ENCODE data around the gene SUMO2. TPM values are rescaled to one million over a fixed set of nuclear protein-coding genes. Genes with fewer than 3 reads are reported as not detected.
A peak's percentile ranks its signal among the peaks of the same experiment; 100 is the strongest.

The SUMO2 gene
- total and polyA plus RNA-seq, 9 of the 15 experiments (the other 6 are each of a cell fraction or from before 2014, with no cell fraction given), result 157 to 733 (median 419) TPM

GRCh38 chr17:75205037-75205792, 22.5 kb upstream of the SUMO2 start, which contains the start of gene NUP85 (continued):
- TF ChIP-seq ZNF175 (CRISPR knock-in tag; IDR thresholded peaks at IDR 0.05; ENCODE audit: low read depth) (no peak), MED1 (CRISPR knock-in tag; IDR thresholded peaks at IDR 0.05; ENCODE audit: borderline replicate concordance) (no peak), CBFA2T2 (conservative IDR thresholded peaks at IDR 0.05) (no peak), MTA1 (IDR thresholded peaks at IDR 0.05; ENCODE audit: borderline replicate concordance) (peak; percentile 94), ZBTB40 (IDR thresholded peaks at IDR 0.05) (no peak; the same call in none of the 2 replicates), ZBTB40 (CRISPR knock-in tag; IDR thresholded peaks at IDR 0.05) (no peak), RBM39 (optimal IDR thresholded peaks at IDR 0.05; ENCODE audit: low read depth, low read length) (peak; percentile 39), FOXJ3 (CRISPR knock-in tag; IDR thresholded peaks at IDR 0.05) (no peak), MIER1 (IDR thresholded peaks at IDR 0.05; ENCODE audit: low read depth) (no peak), ZKSCAN3 (CRISPR knock-in tag; IDR thresholded peaks at IDR 0.05) (no peak), RCOR1 (IDR thresholded peaks at IDR 0.05; ENCODE audit: borderline replicate concordance in 1 of 2, low read depth in 2 of 2, low read length in 2 of 2) (no peak; a peak in 1 of 4 replicates), RFX7 (CRISPR knock-in tag; IDR thresholded peaks at IDR 0.05) (no peak), ZKSCAN1 (IDR thresholded peaks at IDR 0.05; ENCODE audit: low read depth, low read length) (0 out of 2 replicates have a peak, but pooled peaks have one; percentile 21), FOSL1 (tag; conservative IDR thresholded peaks at IDR 0.05) (no peak), EP300 (IDR thresholded peaks at IDR 0.05; ENCODE audit: low read length) (no peak; the same call in 1 of the 2 replicates), CBX3 (IDR thresholded peaks at IDR 0.05; ENCODE audit: borderline replicate concordance in 1 of 2, low read length in 2 of 2) (peak in 1 of 2 experiments; percentile 73; a peak in 1 of 3 replicates), SNAPC5 (CRISPR knock-in tag; IDR thresholded peaks at IDR 0.05) (no peak), DMBX1 (CRISPR knock-in tag; IDR thresholded peaks at IDR 0.05; ENCODE audit: borderline replicate concordance) (no peak)
- TF ChIP-seq, protein P1, sequence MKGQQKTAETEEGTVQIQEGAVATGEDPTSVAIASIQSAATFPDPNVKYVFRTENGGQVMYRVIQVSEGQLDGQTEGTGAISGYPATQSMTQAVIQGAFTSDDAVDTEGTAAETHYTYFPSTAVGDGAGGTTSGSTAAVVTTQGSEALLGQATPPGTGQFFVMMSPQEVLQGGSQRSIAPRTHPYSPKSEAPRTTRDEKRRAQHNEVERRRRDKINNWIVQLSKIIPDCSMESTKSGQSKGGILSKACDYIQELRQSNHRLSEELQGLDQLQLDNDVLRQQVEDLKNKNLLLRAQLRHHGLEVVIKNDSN (CRISPR knock-in tag; IDR thresholded peaks at IDR 0.05), result 0 out of 2 replicates have a peak, but pooled peaks have one; percentile 31

All from K562 (cell line).